Measurements from ENCODE around the gene CLIP1. TPM values are rescaled to one million over a fixed set of nuclear protein-coding genes. Genes with fewer than 3 reads are reported as not detected.
A peak's percentile ranks its signal among the peaks of the same experiment; 100 is the strongest.

CLIP1 gene
- total and polyA plus RNA-seq, 2 of the 13 experiments (the other 11 are each of a cell fraction or from before 2014, with no cell fraction given) = 28.9 to 43.7 TPM

- TF ChIP-seq ZNF496 (CRISPR knock-in tag; IDR thresholded peaks at IDR 0.05; ENCODE audit: insufficient replicate concordance) (no peak), ZNF598 (CRISPR knock-in tag; IDR thresholded peaks at IDR 0.05; ENCODE audit: borderline replicate concordance) (no peak), ZNF230 (CRISPR knock-in tag; IDR thresholded peaks at IDR 0.05) (no peak), AGO1 (IDR thresholded peaks at IDR 0.05; ENCODE audit: low read depth, low read length, poor library complexity, severe bottlenecking) (no peak), U2AF2 (IDR thresholded peaks at IDR 0.05; ENCODE audit: low read depth, low read length) (no peak), TBP (CRISPR knock-in tag; IDR thresholded peaks at IDR 0.05) (no peak), ESRRA (CRISPR knock-in tag; IDR thresholded peaks at IDR 0.05; ENCODE audit: low read depth) (no peak), ZNF44 (CRISPR knock-in tag; IDR thresholded peaks at IDR 0.05) (no peak), ZBTB39 (CRISPR knock-in tag; IDR thresholded peaks at IDR 0.05) (no peak), MED13 (CRISPR knock-in tag; IDR thresholded peaks at IDR 0.05) (no peak), MTA1 (CRISPR knock-in tag; IDR thresholded peaks at IDR 0.05; ENCODE audit: borderline replicate concordance) (no peak), ZNF773 (CRISPR knock-in tag; IDR thresholded peaks at IDR 0.05; ENCODE audit: borderline replicate concordance) (no peak), FOXA3 (CRISPR knock-in tag; IDR thresholded peaks at IDR 0.05) (no peak), ZNF569 (CRISPR knock-in tag; IDR thresholded peaks at IDR 0.05; ENCODE audit: borderline replicate concordance) (no peak), CEBPB (IDR thresholded peaks at IDR 0.05; ENCODE audit: borderline replicate concordance, low read depth, low read length) (peak; percentile 60; the same call in 1 of the 2 replicates), GATAD2A (CRISPR knock-in tag; IDR thresholded peaks at IDR 0.05) (0 out of 2 replicates have a peak, but pooled peaks have one; percentile 27), ZNF12 (CRISPR knock-in tag; IDR thresholded peaks at IDR 0.05) (no peak), ZNF784 (CRISPR knock-in tag; IDR thresholded peaks at IDR 0.05; ENCODE audit: borderline replicate concordance) (no peak), YEATS2 (CRISPR knock-in tag; IDR thresholded peaks at IDR 0.05; ENCODE audit: borderline replicate concordance) (no peak), MXI1 (IDR thresholded peaks at IDR 0.05; ENCODE audit: borderline replicate concordance, low read depth, low read length) (no peak), ZNF776 (CRISPR knock-in tag; IDR thresholded peaks at IDR 0.05) (no peak)
- TF ChIP-seq, protein P1, sequence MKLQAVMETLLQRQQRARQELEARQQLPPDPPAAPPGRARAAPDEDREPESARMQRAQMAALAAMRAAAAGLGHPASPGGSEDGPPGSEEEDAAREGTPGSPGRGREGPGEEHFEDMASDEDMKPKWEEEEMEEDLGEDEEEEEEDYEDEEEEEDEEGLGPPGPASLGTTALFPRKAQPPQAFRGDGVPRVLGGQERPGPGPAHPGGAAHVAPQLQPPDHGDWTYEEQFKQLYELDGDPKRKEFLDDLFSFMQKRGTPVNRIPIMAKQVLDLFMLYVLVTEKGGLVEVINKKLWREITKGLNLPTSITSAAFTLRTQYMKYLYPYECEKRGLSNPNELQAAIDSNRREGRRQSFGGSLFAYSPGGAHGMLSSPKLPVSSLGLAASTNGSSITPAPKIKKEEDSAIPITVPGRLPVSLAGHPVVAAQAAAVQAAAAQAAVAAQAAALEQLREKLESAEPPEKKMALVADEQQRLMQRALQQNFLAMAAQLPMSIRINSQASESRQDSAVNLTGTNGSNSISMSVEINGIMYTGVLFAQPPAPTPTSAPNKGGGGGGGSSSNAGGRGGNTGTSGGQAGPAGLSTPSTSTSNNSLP (IDR thresholded peaks at IDR 0.05; ENCODE audit: low read depth, low read length) = no peak
Measured at GRCh38 chr12:122394626-122395194, 27.8 kb downstream of the CLIP1 start (continued).
